H1 (cell line): ENCODE data around the gene UGT2B17. TPM values are rescaled to one million over a fixed set of nuclear protein-coding genes. Genes with fewer than 3 reads are reported as not detected.

Experiments used
- CTCF ChIA-PET: fragments of 300-600 bp; sonication (Branson Sonifier 250); formaldehyde crosslinking; loops from one replicate; lab custom pipeline; 2021; ENCODE audit not compliant: partially characterized antibody; lab: Charles Lee
- POLR2A ChIA-PET: fragments of 300-600 bp; sonication (Branson Sonifier 250); formaldehyde crosslinking; loops from one replicate; lab custom pipeline; 2021; ENCODE audit warnings: inconsistent platforms; ENCODE audit not compliant: partially characterized antibody; lab: Charles Lee
- DNase-seq, 2 experiments: peaks; one replicate each; pipeline versions ENCODE4 v3.0.0 to v3.0.0-alpha.2; 2010 to 2022; ENCODE audit warnings: low spot score in 2 of 2, low read depth in 1 of 2, mixed read lengths in 1 of 2
- FAIRE-seq: peaks from 2 replicates; lab custom pipeline; 2011; peaks lifted over from hg19 to GRCh38; lab: Jason Lieb, UNC
- H2AFZ ChIP-seq: 2 replicates; pipeline ENCODE4 v1.8.1; 2012; ENCODE audit warnings: low read length, inconsistent platforms
- H2AK5ac ChIP-seq: 2 replicates; pipeline ENCODE4 v1.6.1; 2013; ENCODE audit warnings: low read depth, low read length
- H2BK120ac ChIP-seq: replicated peaks from 2 replicates; pipeline ENCODE3; 2013; ENCODE audit warnings: low read depth, low read length, inconsistent platforms
- H2BK12ac ChIP-seq: 2 replicates; pipeline ENCODE4 v1.6.1; 2013; ENCODE audit warnings: low read depth, low read length
- H2BK15ac ChIP-seq: 2 replicates; pipeline ENCODE4 v1.6.1; 2013; ENCODE audit warnings: low read length
- H2BK20ac ChIP-seq: 2 replicates; pipeline ENCODE4 v1.6.1; 2013; ENCODE audit warnings: low read length
- H2BK5ac ChIP-seq: 2 replicates; pipeline ENCODE4 v1.6.1; 2013; ENCODE audit warnings: low read depth, low read length
- H3K14ac ChIP-seq: 2 replicates; pipeline ENCODE4 v1.6.1; 2013; ENCODE audit warnings: inconsistent platforms; ENCODE audit not compliant: insufficient read length
- H3K18ac ChIP-seq: 2 replicates; pipeline ENCODE4 v1.6.1; 2013; ENCODE audit warnings: low read length; ENCODE audit errors: extremely low read depth
- H3K23ac ChIP-seq: 2 replicates; pipeline ENCODE4 v1.6.1; 2013; ENCODE audit warnings: inconsistent platforms; ENCODE audit not compliant: insufficient read length
- H3K23me2 ChIP-seq: 2 replicates; pipeline ENCODE4 v1.6.1; 2013; ENCODE audit warnings: low read depth, low read length
- H3K27ac ChIP-seq: 2 replicates; pipeline ENCODE4 v1.6.1; 2011; ENCODE audit warnings: low read depth, low read length, inconsistent platforms
- H3K27me3 ChIP-seq, 4 experiments: replicated peaks in 1 of 4; 1 replicate in 1 of 4; 2 replicates in 3 of 4; pipeline versions ENCODE4 v1.6.1 to v1.8.1; 2011 to 2013; ENCODE audit warnings: low read length in 3 of 4, mild to moderate bottlenecking in 3 of 4, inconsistent platforms in 2 of 4, mixed read lengths in 2 of 4, moderate library complexity in 1 of 4; ENCODE audit not compliant: control insufficient read depth in 3 of 4, insufficient read depth in 3 of 4; ENCODE audit errors: extremely low read depth in 1 of 4
- H3K36me3 ChIP-seq, 4 experiments: 2 replicates each; pipeline versions ENCODE4 v1.6.1 to v1.8.1; 2011 to 2013; ENCODE audit warnings: mild to moderate bottlenecking in 4 of 4, low read length in 3 of 4, moderate library complexity in 2 of 4, control low read depth in 1 of 4, inconsistent platforms in 1 of 4; ENCODE audit not compliant: insufficient read depth in 4 of 4, control insufficient read depth in 2 of 4
- H3K4ac ChIP-seq: replicated peaks from 2 replicates; pipeline ENCODE3; 2013; ENCODE audit warnings: low read length, low read depth, mixed read lengths, inconsistent platforms; ENCODE audit not compliant: insufficient read length
- H3K4me1 ChIP-seq, 4 experiments: replicated peaks in 1 of 4; 1 replicate in 1 of 4; 2 replicates in 3 of 4; pipeline versions ENCODE4 v1.6.1 to v1.8.1; 2011 to 2013; ENCODE audit warnings: low read length in 3 of 4, inconsistent platforms in 2 of 4, mixed read lengths in 1 of 4; ENCODE audit not compliant: insufficient read depth in 4 of 4, control insufficient read depth in 3 of 4
- H3K4me2 ChIP-seq, 2 experiments: 2 replicates each; pipeline versions ENCODE4 v1.6.1 to v1.8.1; 2011 to 2013; ENCODE audit warnings: low read depth in 2 of 2, low read length in 2 of 2, control low read depth in 1 of 2, inconsistent platforms in 1 of 2, mild to moderate bottlenecking in 1 of 2; ENCODE audit not compliant: insufficient read depth in 1 of 2
- H3K4me3 ChIP-seq, 4 experiments: fragments of 200-600, 300-600 bp in 1 of 4; sonication (generic), shearing (Covaris generic), sonication (Bioruptor Twin) in 1 of 4; 2 replicates each; pipeline versions ENCODE4 v1.5.1 to v1.8.1; 2011 to 2016; ENCODE audit warnings: low read length in 4 of 4, low read depth in 3 of 4, control low read depth in 2 of 4, inconsistent platforms in 2 of 4, mild to moderate bottlenecking in 2 of 4, mixed read lengths in 1 of 4, moderate library complexity in 1 of 4; ENCODE audit not compliant: insufficient read depth in 2 of 4; ENCODE audit errors: extremely low read depth in 1 of 4
- H3K56ac ChIP-seq: replicated peaks from 2 replicates; pipeline ENCODE3; 2013; ENCODE audit warnings: low read depth, mild to moderate bottlenecking, mixed read lengths, low read length, inconsistent platforms; ENCODE audit not compliant: insufficient read length
- H3K79me1 ChIP-seq: 2 replicates; pipeline ENCODE4 v1.6.1; 2013; ENCODE audit warnings: low read depth, low read length, control low read depth
- H3K79me2 ChIP-seq, 2 experiments: 2 replicates each; pipeline versions ENCODE4 v1.6.1 to v1.8.1; 2012 to 2013; ENCODE audit warnings: low read length in 2 of 2, mild to moderate bottlenecking in 2 of 2, inconsistent platforms in 1 of 2; ENCODE audit not compliant: insufficient read depth in 2 of 2, control insufficient read depth in 1 of 2
- H3K9ac ChIP-seq, 4 experiments: replicated peaks in 1 of 4; 1 replicate in 1 of 4; 2 replicates in 3 of 4; pipeline versions ENCODE4 v1.6.1 to v1.8.1; 2011 to 2013; ENCODE audit warnings: low read depth in 3 of 4, low read length in 3 of 4, control low read depth in 2 of 4, mild to moderate bottlenecking in 2 of 4, moderate library complexity in 2 of 4, inconsistent platforms in 1 of 4; ENCODE audit errors: extremely low read depth in 1 of 4
- H3K9me3 ChIP-seq, 2 experiments: 2 replicates each; pipeline versions ENCODE4 v1.6.1 to v1.8.1; 2012 to 2013; ENCODE audit warnings: mild to moderate bottlenecking in 2 of 2, moderate library complexity in 2 of 2, control low read depth in 1 of 2, inconsistent platforms in 1 of 2, low read depth in 1 of 2, low read length in 1 of 2, mixed read lengths in 1 of 2; ENCODE audit not compliant: insufficient read depth in 2 of 2
- H4K20me1 ChIP-seq, 2 experiments: replicated peaks in 1 of 2; 2 replicates each; pipeline versions ENCODE3 to v1.8.1; 2011 to 2013; ENCODE audit warnings: inconsistent platforms in 2 of 2, low read length in 2 of 2, mild to moderate bottlenecking in 1 of 2; ENCODE audit not compliant: insufficient read depth in 2 of 2, control insufficient read depth in 1 of 2
- H4K5ac ChIP-seq: 2 replicates; pipeline ENCODE4 v1.6.1; 2013; ENCODE audit warnings: low read length, low read depth, mixed read lengths, inconsistent platforms; ENCODE audit not compliant: insufficient read length
- H4K8ac ChIP-seq: 2 replicates; pipeline ENCODE4 v1.8.0; 2013; ENCODE audit warnings: mild to moderate bottlenecking, moderate library complexity, low read length, inconsistent platforms; ENCODE audit not compliant: insufficient read depth; ENCODE audit errors: extremely low read depth
- H4K91ac ChIP-seq: replicated peaks from 2 replicates; pipeline ENCODE3; 2013; ENCODE audit warnings: low read length, mixed read lengths, inconsistent platforms; ENCODE audit not compliant: insufficient read length
- ASH2L ChIP-seq: fragments of 200-600, 300-600 bp; sonication (generic); IDR thresholded peaks from one replicate; pipeline ENCODE4 v1.7.1; 2017; ENCODE audit warnings: low read length
- BRCA1 ChIP-seq: IDR thresholded peaks from 2 replicates; pipeline ENCODE4 v1.6.1; 2012; ENCODE audit warnings: low read depth, low read length, improper control_type of control experiment
- EZH2 ChIP-seq: fragments of 200-600 bp; sonication (generic); IDR thresholded peaks from 2 replicates; pipeline ENCODE4 v1.7.1; 2012; ENCODE audit warnings: low read depth, mild to moderate bottlenecking, moderate library complexity, low read length, inconsistent platforms; ENCODE audit not compliant: severe bottlenecking
- GABPA ChIP-seq: IDR thresholded peaks from 2 replicates; pipeline ENCODE4 v1.6.1; 2011; ENCODE audit warnings: mild to moderate bottlenecking, low read length, moderate library complexity, borderline replicate concordance; ENCODE audit not compliant: insufficient read depth
- HDAC2 ChIP-seq, 2 experiments: fragments of 300-600 bp in 1 of 2; sonication (generic) in 1 of 2; IDR thresholded peaks; 2 replicates each; pipeline ENCODE4 v1.6.1; 2011 to 2012; ENCODE audit warnings: low read depth in 2 of 2, low read length in 2 of 2, mild to moderate bottlenecking in 2 of 2, moderate library complexity in 2 of 2, borderline replicate concordance in 1 of 2, inconsistent platforms in 1 of 2
- JUN ChIP-seq: IDR thresholded peaks from 2 replicates; pipeline ENCODE4 v1.6.1; 2011; ENCODE audit warnings: low read depth, mild to moderate bottlenecking, improper control_type of control experiment, low read length
- JUND ChIP-seq: IDR thresholded peaks from 2 replicates; pipeline ENCODE4 v1.6.1; 2011; ENCODE audit warnings: mild to moderate bottlenecking, improper control_type of control experiment, low read length
- KDM4A ChIP-seq: IDR thresholded peaks from one replicate; pipeline ENCODE4 v1.7.1; 2012; ENCODE audit warnings: low read depth, mild to moderate bottlenecking, moderate library complexity, low read length, inconsistent platforms; ENCODE audit not compliant: severe bottlenecking
- MAFK ChIP-seq: IDR thresholded peaks from 2 replicates; pipeline ENCODE4 v1.6.1; 2012; ENCODE audit warnings: low read depth, mild to moderate bottlenecking, improper control_type of control experiment, low read length
- RFX5 ChIP-seq: IDR thresholded peaks from 2 replicates; pipeline ENCODE4 v1.6.1; 2011; ENCODE audit warnings: low read depth, low read length, improper control_type of control experiment, borderline replicate concordance
- TCF12 ChIP-seq: IDR thresholded peaks from 2 replicates; pipeline ENCODE4 v1.6.1; 2011; ENCODE audit warnings: low read depth, mild to moderate bottlenecking, low read length
- ZNF274 ChIP-seq: IDR thresholded peaks from 2 replicates; pipeline ENCODE4 v1.7.0; 2012; ENCODE audit warnings: low read length, borderline replicate concordance; ENCODE audit errors: extremely low read depth
- WGBS, 2 experiments: shearing (Covaris generic) in 1 of 2; methylation state at CpG; one replicate each; pipeline versions ENCODE4 v1.1.6 to v1.1.7; 2013 to 2015; ENCODE audit warnings: low lambda C conversion rate in 2 of 2, mixed read lengths in 2 of 2, inconsistent platforms in 1 of 2, low coverage in 1 of 2, missing lambda C conversion rate in 1 of 2; ENCODE audit not compliant: insufficient replicate concordance in 2 of 2, insufficient coverage in 1 of 2, insufficient read length in 1 of 2; ENCODE audit errors: extremely low coverage in 1 of 2, missing lambda C conversion rate in 1 of 2; 5-methylcytosine and 5-hydroxymethylcytosine counted together
- polyA plus RNA-seq, 7 experiments: library from polyadenylated mRNA; depleted of rRNA in 3 of 7; stranded (reverse) in 5 of 7; unstranded in 2 of 7; fragments of >200 nt in 5 of 7; fragments of 200-250 nt in 2 of 7; gene quantifications; 1 replicate in 5 of 7; 2 replicates in 1 of 7; 4 replicates in 1 of 7; pipeline versions ENCODE4 v1.2.1 to v1.2.3, GENCODE V29; 2011 to 2013; ENCODE audit warnings: missing spikeins in 2 of 7, mixed read lengths in 2 of 7
- total RNA-seq: library from RNA; stranded (reverse); fragmentation: NEBNext Ultra II Directional; extraction: Animal tissue kit (Norgen Biotek cat#: 25700); gene quantifications from 2 replicates; pipeline ENCODE4 v1.2.1, GENCODE V29; 2021

UGT2B17 gene
- total and polyA plus RNA-seq, 2 of the 8 experiments (the other 6 are each of a cell fraction or from before 2014, with no cell fraction given): not detected

GRCh38 chr4:68499021-68499420 is 77.1 kb downstream of the UGT2B17 start:
- no peak overlapping the region for H2BK5ac ChIP-seq
- ChIA-PET CTCF (interaction anchor here (0.7 to 2.1 kb wide), 18 partner anchors 11 to 671 kb away, joined by 3 to 16 read pairs (median 6); no protein-coding TSS in a partner anchor), POLR2A (no interaction called here)
- no peak overlapping the region for H3K27ac ChIP-seq
- no peaks in the 10 kb centered on the region for H3K9me3 ChIP-seq
- H2BK12ac ChIP-seq: no peak overlapping the region
- H3K36me3 ChIP-seq: no peaks in the 10 kb centered on the region
- H3K4me1 ChIP-seq: peaks cover 0 to 4% (median 0%) of the 10 kb centered on the region in 4 experiments; a peak in 1 of 7 replicates
- WGBS, 2 experiments: 83% methylated on average over 4 of the region's 4 CpGs; no CpG with 5 or more reads in 1 of the 2 experiments
- no peak overlapping the region for H3K18ac ChIP-seq
- H3K56ac ChIP-seq: no peak overlapping the region
- no peak overlapping the region for H3K23ac ChIP-seq
- H2AFZ ChIP-seq: no peak overlapping the region
- H4K8ac ChIP-seq: no peak overlapping the region
- no peak overlapping the region for H3K4ac ChIP-seq
- H3K9ac ChIP-seq: no peak overlapping the region
- peaks cover 0 to 1% (median 0%) of the 10 kb centered on the region in 4 experiments; a peak in 1 of 7 replicates for H3K27me3 ChIP-seq
- no peak overlapping the region for H3K4me2 ChIP-seq
- H3K23me2 ChIP-seq: no peaks in the 10 kb centered on the region
- no peaks in the 10 kb centered on the region for H3K79me2 ChIP-seq
- H3K79me1 ChIP-seq: no peaks in the 10 kb centered on the region
- no peak overlapping the region for H4K5ac ChIP-seq
- no peak overlapping the region for H2BK15ac ChIP-seq
- no peak overlapping the region for H2BK20ac ChIP-seq
- FAIRE-seq: no peak
- H3K14ac ChIP-seq: no peak overlapping the region
- no peak for DNase-seq
- H4K91ac ChIP-seq: no peak overlapping the region
- H4K20me1 ChIP-seq: no peaks in the 10 kb centered on the region
- H2BK120ac ChIP-seq: no peak overlapping the region
- no peak overlapping the region for H2AK5ac ChIP-seq
- no peak overlapping the region for H3K4me3 ChIP-seq
- TF ChIP-seq BRCA1: no peak
- no peak for TF ChIP-seq HDAC2 (IDR thresholded peaks at IDR 0.05; ENCODE audit: borderline replicate concordance in 1 of 2, low read depth in 2 of 2, low read length in 2 of 2)
- TF ChIP-seq MAFK: no peak
- TF ChIP-seq JUND: no peak
- no peak for TF ChIP-seq ZNF274
- no peak for TF ChIP-seq GABPA
- no peak for TF ChIP-seq RFX5
- TF ChIP-seq ASH2L: no peak
- TF ChIP-seq KDM4A: no peak
- TF ChIP-seq EZH2: no peak
- TF ChIP-seq JUN: no peak
- no peak for TF ChIP-seq TCF12
